SK-N-MC (cell line): Measurements from ENCODE around the gene SBNO2.

ENCODE experiments used
- DNase-seq: peaks from one replicate; pipeline ENCODE4 v3.0.0-alpha.2; 2011; ENCODE audit warnings: low read depth, low spot score
- H3K27ac ChIP-seq: fragments of 200-600 bp; sonication (generic); 2 replicates; pipeline ENCODE4 v1.5.1; 2016; ENCODE audit warnings: mixed run types
- H3K36me3 ChIP-seq: fragments of 200-600 bp; sonication (generic); 2 replicates; pipeline ENCODE4 v1.6.1; 2017; ENCODE audit warnings: antibody characterized with exemption, low read length, mixed read lengths; ENCODE audit not compliant: insufficient read depth
- H3K4me3 ChIP-seq: fragments of 200-600 bp; sonication (generic); 2 replicates; pipeline ENCODE4 v1.5.1; 2016
- H3K9ac ChIP-seq: fragments of 200-600 bp; sonication (generic); 2 replicates; pipeline ENCODE4 v1.8.0; 2017; ENCODE audit warnings: mixed run types, mixed read lengths; ENCODE audit not compliant: insufficient read length
- H3K9me3 ChIP-seq: fragments of 200-600 bp; sonication (generic); 2 replicates; pipeline ENCODE4 v1.6.1; 2017; ENCODE audit warnings: low read depth, mild to moderate bottlenecking, antibody characterized with exemption, low read length, moderate library complexity, mixed read lengths
- EZH2 ChIP-seq: fragments of 200-600 bp; sonication (generic); IDR thresholded peaks from one replicate; pipeline ENCODE4 v1.6.1; 2017; ENCODE audit warnings: antibody characterized with exemption
- FOXP2 ChIP-seq: optimal IDR thresholded peaks from 2 replicates; pipeline ENCODE3; 2011; ENCODE audit warnings: mild to moderate bottlenecking, moderate library complexity; ENCODE audit not compliant: insufficient read depth; ENCODE audit errors: extremely low read length, control extremely low read depth
- POLR2AphosphoS5 ChIP-seq: IDR thresholded peaks from 2 replicates; pipeline ENCODE4 v1.6.1; 2012; ENCODE audit warnings: mild to moderate bottlenecking, low read depth, low read length, borderline replicate concordance

Gene SBNO2

GRCh38 chr19:1173845-1174809 lies at the start of gene SBNO2:
Gene SBNO2, minus strand, starts transcription at chr19:1174268. Its CDS starts 19,992 bp downstream, at chr19:1154276.
- peak; percentile 55 for TF ChIP-seq FOXP2
- TF ChIP-seq POLR2AphosphoS5, result peak; percentile 75
- no peak for TF ChIP-seq EZH2
- Histone ChIP-seq H3K4me3 (peak within 1 kb of the TSS; percentile 81), H3K27ac (peak within 1 kb of the TSS; percentile 61), H3K36me3 (no peaks in the 10 kb centered on the region), H3K9me3 (no peaks in the 10 kb centered on the region), H3K9ac (peak within 1 kb of the TSS; percentile 75)
- DNase-seq, result no peak

- no peak overlapping the region for H3K9ac ChIP-seq
- no peaks in the 10 kb centered on the region; the same call in 1 of the 2 replicates for H3K36me3 ChIP-seq
Observed at GRCh38 chr19:1223018-1223855, 49.2 kb upstream of the SBNO2 start.

GRCh38 chr19:1222394-1222793 lies 48.3 kb upstream of the SBNO2 start:
- Histone ChIP-seq H3K36me3 (no peaks in the 10 kb centered on the region; the same call in 1 of the 2 replicates), H3K9me3 (no peaks in the 10 kb centered on the region), H3K4me3 (no peak overlapping the region), H3K27ac (no peak overlapping the region), H3K9ac (no peak overlapping the region)
- DNase-seq, result no peak
- TF ChIP-seq FOXP2 (no peak), POLR2AphosphoS5 (no peak), EZH2 (no peak)

More at GRCh38 chr19:1223018-1223855, 49.2 kb upstream of the SBNO2 start:
- no peaks in the 10 kb centered on the region for H3K9me3 ChIP-seq
- no peak overlapping the region for H3K4me3 ChIP-seq
- no peak overlapping the region for H3K27ac ChIP-seq
- TF ChIP-seq FOXP2 (no peak), EZH2 (no peak), POLR2AphosphoS5 (no peak)
- DNase-seq, result no peak

GRCh38 chr19:1221904-1222255 lies 47.8 kb upstream of the SBNO2 start:
- Histone ChIP-seq H3K36me3 (no peaks in the 10 kb centered on the region; the same call in 1 of the 2 replicates), H3K9ac (no peak overlapping the region), H3K9me3 (no peaks in the 10 kb centered on the region), H3K27ac (no peak overlapping the region), H3K4me3 (no peak overlapping the region)
- no peak for TF ChIP-seq POLR2AphosphoS5
- TF ChIP-seq EZH2, result no peak
- no peak for DNase-seq

- TF ChIP-seq POLR2AphosphoS5 (no peak), EZH2 (no peak), FOXP2 (no peak)
- Histone ChIP-seq H3K27ac (no peak overlapping the region), H3K4me3 (no peak overlapping the region), H3K9me3 (no peaks in the 10 kb centered on the region), H3K36me3 (no peaks in the 10 kb centered on the region; the same call in 1 of the 2 replicates), H3K9ac (no peak overlapping the region)
- no peak for DNase-seq
Observed at GRCh38 chr19:1220976-1221903, 47.2 kb upstream of the SBNO2 start.

- Histone ChIP-seq H3K9me3 (no peaks in the 10 kb centered on the region), H3K36me3 (no peaks in the 10 kb centered on the region; the same call in 1 of the 2 replicates), H3K9ac (no peak overlapping the region), H3K4me3 (no peak overlapping the region), H3K27ac (no peak overlapping the region)
- TF ChIP-seq FOXP2 (no peak), POLR2AphosphoS5 (no peak), EZH2 (no peak)
- DNase-seq, result no peak
Observed at GRCh38 chr19:1220477-1220930, 46.4 kb upstream of the SBNO2 start.

GRCh38 chr19:1219786-1220476 lies 45.9 kb upstream of the SBNO2 start:
- TF ChIP-seq FOXP2, result no peak
- TF ChIP-seq POLR2AphosphoS5, result no peak
- TF ChIP-seq EZH2, result no peak
- DNase-seq, result no peak
- no peak overlapping the region for H3K27ac ChIP-seq
- H3K9ac ChIP-seq, result no peak overlapping the region
- H3K4me3 ChIP-seq, result no peak overlapping the region
- H3K9me3 ChIP-seq, result no peaks in the 10 kb centered on the region
- H3K36me3 ChIP-seq, result no peaks in the 10 kb centered on the region; the same call in 1 of the 2 replicates
